K562 (cell line): ENCODE results near the gene COQ5. TPM values are rescaled to one million over a fixed set of nuclear protein-coding genes. Genes with fewer than 3 reads are reported as not detected.

Source experiments
- ATAC-seq: fragments of 200-7000 bp; cut with Tn5 transposase; 3 replicates; pipeline ENCODE4 v1.9.1; 2020; ENCODE audit warnings: moderate library complexity
- BruUV-seq: library from RNA; stranded (reverse); fragments of 400-500 nt; replicated peaks from 2 replicates; lab custom pipeline; 2021; lab: Mats Ljungman, UMichigan
- CTCF ChIA-PET: fragments of 300-600 bp; formaldehyde crosslinking; extraction: SDS; loops from one replicate; lab custom pipeline; 2021; ENCODE audit warnings: low intra/inter-chr PET ratio; lab: Yijun Ruan, JAX
- POLR2A ChIA-PET: fragments of 300-600, 350-650 bp; sonication (Branson Sonifier 250); formaldehyde crosslinking; extraction: SDS; loops from one replicate; lab custom pipeline; 2021; ENCODE audit warnings: antibody characterized with exemption, inconsistent platforms; lab: Yijun Ruan, JAX
- DNase-seq, 4 experiments: peaks; one replicate each; pipeline versions ENCODE4 v3.0.0 to v3.0.0-alpha.2; 2011 to 2018; ENCODE audit warnings: low spot score in 3 of 4, mixed read lengths in 3 of 4; ENCODE audit errors: extremely low read depth in 1 of 4
- FAIRE-seq: peaks from 2 replicates; lab custom pipeline; 2011; peaks lifted over from hg19 to GRCh38; lab: Jason Lieb, UNC
- H2AFZ ChIP-seq: 2 replicates; pipeline ENCODE4 v1.6.0; 2011; ENCODE audit warnings: low read depth, low read length, control low read depth, inconsistent platforms
- H3K27ac ChIP-seq: fragments of 200-600 bp; 3 replicates; pipeline ENCODE4 v1.8.0; 2011; ENCODE audit warnings: low read depth, mild to moderate bottlenecking, control low read depth, inconsistent platforms, low read length, moderate library complexity, mixed read lengths; ENCODE audit errors: extremely low read depth
- H3K27me3 ChIP-seq, 2 experiments: fragments of 300-600 bp in 1 of 2; 2 replicates in 1 of 2; 3 replicates in 1 of 2; pipeline versions ENCODE4 v1.6.0 to v1.8.0; 2011; ENCODE audit warnings: inconsistent platforms in 2 of 2, low read length in 2 of 2, mild to moderate bottlenecking in 1 of 2, mixed read lengths in 1 of 2, moderate library complexity in 1 of 2; ENCODE audit not compliant: control insufficient read depth in 2 of 2, insufficient read depth in 2 of 2
- H3K36me3 ChIP-seq: fragments of 300-600 bp; 3 replicates; pipeline ENCODE4 v1.8.0; 2011; ENCODE audit warnings: mild to moderate bottlenecking, low read length, inconsistent platforms; ENCODE audit not compliant: control insufficient read depth, insufficient read depth
- H3K4me1 ChIP-seq, 2 experiments: fragments of 200-600 bp in 1 of 2; replicated peaks in 1 of 2; 2 replicates in 1 of 2; 3 replicates in 1 of 2; pipeline versions ENCODE4 v1.5.1 to v1.8.0; 2011; ENCODE audit warnings: inconsistent platforms in 2 of 2, low read length in 2 of 2, mild to moderate bottlenecking in 1 of 2, mixed read lengths in 1 of 2, moderate library complexity in 1 of 2; ENCODE audit not compliant: control insufficient read depth in 2 of 2, insufficient read depth in 2 of 2
- H3K4me2 ChIP-seq: 2 replicates; pipeline ENCODE4 v1.6.1; 2011; ENCODE audit warnings: low read length, control low read depth, inconsistent platforms, mixed read lengths; ENCODE audit not compliant: insufficient read depth
- H3K4me3 ChIP-seq: fragments of 200-600 bp; sonication (generic), shearing (Covaris generic); 2 replicates; pipeline ENCODE4 v1.5.1; 2016; ENCODE audit warnings: control low read depth, inconsistent platforms
- H3K79me2 ChIP-seq: fragments of 200-600 bp; 3 replicates; pipeline ENCODE4 v1.8.0; 2011; ENCODE audit warnings: low read length, inconsistent platforms; ENCODE audit not compliant: control insufficient read depth, insufficient read depth
- H3K9ac ChIP-seq, 2 experiments: 2 replicates each; pipeline versions ENCODE4 v1.6.0 to v1.6.1; 2011; ENCODE audit warnings: low read depth in 2 of 2, low read length in 2 of 2, control low read depth in 1 of 2, inconsistent platforms in 1 of 2, mild to moderate bottlenecking in 1 of 2, mixed read lengths in 1 of 2; ENCODE audit not compliant: insufficient read depth in 1 of 2
- H3K9me1 ChIP-seq: one replicate; pipeline ENCODE4 v1.6.0; 2011; ENCODE audit warnings: inconsistent platforms, mild to moderate bottlenecking, low read length, moderate library complexity; ENCODE audit not compliant: control insufficient read depth, insufficient read depth
- H3K9me3 ChIP-seq: replicated peaks from 2 replicates; pipeline ENCODE4 v1.5.1; 2011; ENCODE audit warnings: low read depth, low read length, inconsistent platforms; ENCODE audit not compliant: control insufficient read depth, insufficient read depth
- H4K20me1 ChIP-seq: replicated peaks from 2 replicates; pipeline ENCODE4 v1.6.1; 2011; ENCODE audit warnings: low read length, inconsistent platforms, mixed read lengths; ENCODE audit not compliant: control insufficient read depth, insufficient read depth
- ATF2 ChIP-seq: sonication (generic); formaldehyde crosslinking; IDR thresholded peaks from 2 replicates; pipeline ENCODE4 v1.8.1; 2022; ENCODE audit warnings: missing genetic modification reagents
- ATF4 ChIP-seq: fragments of 450-650 bp; formaldehyde crosslinking; IDR thresholded peaks from 2 replicates; pipeline ENCODE4 v1.4.0; 2022; ENCODE audit warnings: mild to moderate bottlenecking, moderate library complexity
- FOXK2 ChIP-seq, 2 experiments: fragments of 450-650 bp; IDR thresholded peaks in 1 of 2; conservative IDR thresholded peaks in 1 of 2; 2 replicates each; pipeline ENCODE4 v1.6.1; 2016; ENCODE audit warnings: low read depth in 2 of 2, mild to moderate bottlenecking in 1 of 2
- FOXM1 ChIP-seq, 2 experiments: fragments of 450-650 bp in 1 of 2; sonication (generic) in 1 of 2; formaldehyde crosslinking in 1 of 2; IDR thresholded peaks; 2 replicates each; pipeline versions ENCODE4 v1.6.1 to v1.9.0; 2017 to 2022; ENCODE audit warnings: low read depth in 2 of 2, mild to moderate bottlenecking in 2 of 2, missing genetic modification reagents in 1 of 2, moderate library complexity in 1 of 2
- KAT8 ChIP-seq: fragments of 450-650 bp; IDR thresholded peaks from 2 replicates; pipeline ENCODE4 v1.6.1; 2016; ENCODE audit warnings: low read depth, mild to moderate bottlenecking
- KHSRP ChIP-seq: fragments of 450-650 bp; IDR thresholded peaks from 2 replicates; pipeline ENCODE4 v1.6.1; 2017
- MCM5 ChIP-seq: fragments of 450-650 bp; IDR thresholded peaks from 2 replicates; pipeline ENCODE4 v1.6.1; 2016; ENCODE audit warnings: low read depth
- NFE2L1 ChIP-seq: fragments of 450-650 bp; IDR thresholded peaks from 2 replicates; pipeline ENCODE4 v1.6.1; 2016; ENCODE audit warnings: missing genetic modification characterization, low read depth, mild to moderate bottlenecking, missing compliant biosample characterization, moderate library complexity, borderline replicate concordance
- NFYB ChIP-seq: IDR thresholded peaks from 2 replicates; pipeline ENCODE4 v1.6.1; 2011; ENCODE audit warnings: mild to moderate bottlenecking, moderate library complexity; ENCODE audit not compliant: insufficient read length; ENCODE audit errors: extremely low read depth
- NR2F6 ChIP-seq: fragments of 450-650 bp; formaldehyde crosslinking; IDR thresholded peaks from 2 replicates; pipeline ENCODE4 v1.4.0; 2020; ENCODE audit warnings: mild to moderate bottlenecking
- OTX1 ChIP-seq: fragments of 450-650 bp; formaldehyde crosslinking; IDR thresholded peaks from 2 replicates; pipeline ENCODE4 v1.4.0; 2022; ENCODE audit warnings: mild to moderate bottlenecking
- PCBP1 ChIP-seq: fragments of 200-400 bp; formaldehyde crosslinking; IDR thresholded peaks from 2 replicates; pipeline ENCODE4 v1.6.1; 2018; ENCODE audit warnings: mild to moderate bottlenecking, low read depth, low read length; ENCODE audit not compliant: poor library complexity, severe bottlenecking
- PTRF ChIP-seq: fragments of 450-650 bp; IDR thresholded peaks from 2 replicates; pipeline ENCODE4 v1.6.1; 2016; ENCODE audit warnings: mild to moderate bottlenecking, missing genetic modification characterization, missing compliant biosample characterization
- SFPQ ChIP-seq: fragments of 200-400 bp; formaldehyde crosslinking; IDR thresholded peaks from 2 replicates; pipeline ENCODE4 v1.6.1; 2017; ENCODE audit warnings: mild to moderate bottlenecking, low read depth, low read length, moderate library complexity
- SNRNP70 ChIP-seq: fragments of 200-400 bp; formaldehyde crosslinking; optimal IDR thresholded peaks from 2 replicates; pipeline ENCODE3; 2017; ENCODE audit warnings: low read depth, low read length
- TBP ChIP-seq: optimal IDR thresholded peaks from 2 replicates; pipeline ENCODE3; 2011; ENCODE audit warnings: low read depth, low read length, improper control_type of control experiment
- ZNF449 ChIP-seq: fragments of 250-450 bp; sonication (Bioruptor Pico); IDR thresholded peaks from 2 replicates; pipeline ENCODE4 v1.8.0; 2022; ENCODE audit warnings: moderate library complexity, mild to moderate bottlenecking, inconsistent platforms
- WGBS: fragments of 100-300 bp; shearing (Covaris generic); methylation state at CpG from one replicate; pipeline ENCODE4 v1.1.6; 2016; ENCODE audit warnings: low coverage, mixed read lengths; ENCODE audit not compliant: insufficient coverage; ENCODE audit errors: missing lambda C conversion rate; 5-methylcytosine and 5-hydroxymethylcytosine counted together
- in situ Hi-C: fragments of 300-500 bp; cut with MboI; formaldehyde crosslinking; loops from 4 replicates; pipeline ENCODE4 v1.15.0; 2018; ENCODE audit warnings: inconsistent platforms, mixed read lengths
- intact Hi-C: fragments of 100-400 bp; cut with micrococcal nuclease; formaldehyde crosslinking; loops from 2 replicates; pipeline ENCODE4 v1.14.2; 2022
- polyA plus RNA-seq, 8 experiments: library from polyadenylated mRNA; depleted of rRNA in 4 of 8; stranded (reverse) in 5 of 8; unstranded in 3 of 8; fragments of >200 nt; fragmentation: Nextera tagmentation in 2 of 8; fragmentation: Illumina TruSeq in 1 of 8; extraction: Ambion mirVana in 2 of 8; extraction: Trizol in 1 of 8; gene quantifications; 2 replicates each; pipeline versions ENCODE4 v1.2.1 to v1.2.3, GENCODE V29; 2011 to 2014; ENCODE audit warnings: inconsistent platforms in 1 of 8, missing spikeins in 1 of 8
- total RNA-seq, 7 experiments: library from RNA; depleted of rRNA in 6 of 7; stranded (reverse); fragments of >200 nt in 6 of 7; fragmentation: Illumina TruSeq in 2 of 7; extraction: Trizol in 2 of 7; gene quantifications; 2 replicates each; pipeline versions ENCODE4 v1.2.1 to v1.2.3, GENCODE V29; 2011 to 2021; ENCODE audit warnings: low replicate concordance in 1 of 7

The COQ5 gene
- total and polyA plus RNA-seq, 9 of the 15 experiments (the other 6 are each of a cell fraction or from before 2014, with no cell fraction given) = 19.2 to 59.7 (median 30.4) TPM

- POLR2A ChIA-PET = interaction anchor here (3.1 kb wide), 1 partner anchor 13 kb away, joined by 13 read pairs; no protein-coding TSS in a partner anchor
- no peak for DNase-seq
- Histone ChIP-seq H3K4me1 (no peaks in the 10 kb centered on the region), H3K36me3 (peaks cover 87% of the 10 kb centered on the region), H3K27me3 (no peaks in the 10 kb centered on the region), H4K20me1 (peaks cover 8% of the 10 kb centered on the region; the same call in 1 of the 2 replicates), H2AFZ (no peak overlapping the region), H3K4me3 (no peak overlapping the region), H3K79me2 (no peaks in the 10 kb centered on the region), H3K27ac (no peak overlapping the region), H3K9me3 (no peaks in the 10 kb centered on the region), H3K9ac (no peak overlapping the region), H3K9me1 (no peaks in the 10 kb centered on the region), H3K4me2 (no peak overlapping the region)
- no peak for FAIRE-seq
- BruUV-seq = no TSS peak
- in situ Hi-C loops = no loop called here
- TF ChIP-seq NR2F6 (CRISPR knock-in tag) (no peak), KHSRP (no peak), FOXM1 (IDR thresholded peaks at IDR 0.05; ENCODE audit: low read depth) (no peak), FOXM1 (CRISPR knock-in tag; IDR thresholded peaks at IDR 0.05; ENCODE audit: low read depth) (no peak), MCM5 (no peak), NFYB (no peak), SNRNP70 (no peak), ZNF449 (CRISPR knock-in tag) (no peak), TBP (no peak), ATF2 (CRISPR knock-in tag) (no peak), ATF4 (CRISPR knock-in tag) (no peak), PCBP1 (no peak), NFE2L1 (tag) (no peak), PTRF (tag) (no peak), KAT8 (no peak), OTX1 (CRISPR knock-in tag) (no peak), FOXK2 (conservative IDR thresholded peaks at IDR 0.05 in 1 of 2, IDR thresholded peaks at IDR 0.05 in 1 of 2; ENCODE audit: low read depth in 2 of 2) (no peak), SFPQ (no peak)
- CTCF ChIA-PET = no interaction called here
- intact Hi-C loops = no loop called here
- ATAC-seq = no peak
- 88% methylated on average over 6 of the region's 6 CpGs for WGBS
These were observed 44.6 kb upstream of the COQ5 start for GRCh38 chr12:120573560-120573959.
